ENCODE data around the gene DPYSL4.
"Not testable (repeated sequence)": the region's sequence is repeated elsewhere in the genome, so short reads cannot be mapped to it uniquely, and the experiment has no call there.

The DPYSL4 gene

DNA sequence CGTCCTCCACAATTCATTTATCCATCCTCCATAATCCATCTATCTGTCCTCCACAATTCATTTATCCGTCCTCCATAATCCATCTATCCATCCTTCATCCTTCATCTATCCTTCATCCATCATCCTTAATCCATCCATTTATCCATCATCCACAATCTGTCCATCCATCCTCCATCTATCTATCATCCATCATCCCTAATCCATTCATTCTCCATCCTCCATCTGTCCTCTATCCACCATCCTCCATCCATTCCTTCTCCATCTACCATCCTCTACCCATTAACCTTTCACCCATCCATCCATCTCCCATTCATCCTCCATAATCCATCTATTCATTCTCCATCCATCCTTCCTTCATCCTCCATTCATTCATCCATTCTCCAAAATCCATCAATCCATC, 36.0 kb upstream of the DPYSL4 start:
- no peak for ATAC-seq

DNA sequence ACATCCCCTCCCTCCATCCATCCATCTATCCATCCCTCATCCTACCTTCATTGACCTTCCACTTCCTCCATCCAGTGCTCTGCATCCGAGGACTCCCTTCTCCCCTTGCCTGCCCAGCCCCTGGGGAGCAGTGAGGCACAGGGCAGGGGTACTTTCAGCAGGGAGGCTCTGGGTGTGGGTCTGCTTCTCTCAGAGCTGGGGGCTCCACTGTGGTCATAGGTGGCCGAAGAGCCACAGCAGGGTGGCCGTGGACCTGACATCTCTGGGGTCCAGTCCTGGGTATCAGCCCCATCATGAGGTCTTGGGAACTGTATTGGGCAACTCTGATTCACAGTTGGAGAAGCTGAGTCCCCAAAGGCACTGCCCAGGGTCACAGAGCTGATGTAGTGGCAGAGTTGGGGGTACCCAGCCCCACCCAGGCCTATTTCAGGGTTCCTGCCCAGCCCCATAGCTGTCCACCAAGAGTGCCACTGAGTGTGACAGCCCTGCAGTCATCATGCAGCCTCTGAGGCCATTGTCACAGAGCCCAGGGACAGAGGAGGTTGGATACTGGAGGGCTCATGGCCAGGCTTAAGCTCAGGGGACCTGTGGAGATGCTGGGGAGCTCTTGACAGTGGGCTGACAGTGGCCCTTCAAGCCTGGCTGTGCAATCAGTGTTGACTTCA, 35.3 kb upstream of the DPYSL4 start:
- ATAC-seq: no peak

DNA sequence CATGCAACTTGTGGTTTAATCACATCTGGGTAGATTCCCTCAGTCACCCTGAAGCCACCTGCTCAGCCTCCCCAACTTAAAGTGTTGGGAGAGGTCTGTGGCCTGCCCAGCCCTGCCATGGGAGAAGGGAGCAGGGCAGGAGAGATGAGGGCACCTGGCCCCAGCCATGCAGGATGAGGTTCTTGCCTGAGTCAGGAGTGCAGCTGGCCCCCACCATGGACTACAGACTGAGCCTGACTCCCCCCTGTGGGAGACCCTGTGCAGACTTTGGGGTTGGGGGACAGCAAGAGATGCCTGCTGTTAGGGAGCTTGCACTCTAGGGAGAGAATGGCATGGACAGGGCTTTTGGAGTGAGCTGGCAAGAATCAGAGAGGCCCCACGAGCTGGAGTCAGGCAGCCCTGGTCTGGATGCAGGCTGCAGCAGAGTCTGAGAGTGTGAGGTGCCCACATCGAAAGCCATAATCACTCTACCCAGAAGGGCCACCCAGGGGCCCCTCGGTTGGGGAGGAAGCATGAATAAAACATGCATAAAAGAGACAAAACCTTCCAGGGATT, 34.7 kb upstream of the DPYSL4 start:
- ATAC-seq: no peak

DNA sequence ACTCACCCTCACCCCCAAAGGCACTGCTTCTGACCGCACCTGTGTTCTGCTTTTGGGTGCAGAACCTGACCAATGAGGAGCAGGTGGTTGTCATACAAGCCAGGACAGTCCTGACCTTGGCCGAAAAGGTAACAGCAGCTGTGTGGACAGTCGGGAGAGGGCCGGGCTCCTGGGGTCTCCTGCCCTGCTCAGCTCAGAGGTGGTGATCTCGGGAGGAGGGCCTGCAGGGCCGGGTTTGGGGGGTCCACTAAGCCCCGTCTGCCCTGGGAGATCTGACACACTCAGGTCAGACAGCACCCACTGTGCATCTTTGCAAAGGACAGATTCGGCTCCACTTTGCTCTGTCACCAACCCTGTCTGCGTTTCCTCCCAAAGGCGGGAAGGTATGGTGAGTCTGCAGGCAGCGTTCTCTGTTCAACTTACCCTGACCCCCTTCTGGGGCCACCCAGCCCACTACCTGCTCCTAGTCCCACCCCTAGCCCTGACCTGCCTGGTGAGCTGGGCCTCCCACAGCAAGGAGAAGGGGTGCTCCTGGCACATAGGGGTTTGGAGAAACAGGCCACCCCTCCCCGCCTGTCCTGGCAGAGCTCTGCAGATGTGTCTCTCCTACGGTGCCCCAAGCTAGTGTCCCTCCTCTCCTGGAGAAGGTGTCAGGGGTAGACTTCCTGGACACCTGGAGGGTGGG, 33.7 kb upstream of the DPYSL4 start:
- no peak for ATAC-seq

DNA sequence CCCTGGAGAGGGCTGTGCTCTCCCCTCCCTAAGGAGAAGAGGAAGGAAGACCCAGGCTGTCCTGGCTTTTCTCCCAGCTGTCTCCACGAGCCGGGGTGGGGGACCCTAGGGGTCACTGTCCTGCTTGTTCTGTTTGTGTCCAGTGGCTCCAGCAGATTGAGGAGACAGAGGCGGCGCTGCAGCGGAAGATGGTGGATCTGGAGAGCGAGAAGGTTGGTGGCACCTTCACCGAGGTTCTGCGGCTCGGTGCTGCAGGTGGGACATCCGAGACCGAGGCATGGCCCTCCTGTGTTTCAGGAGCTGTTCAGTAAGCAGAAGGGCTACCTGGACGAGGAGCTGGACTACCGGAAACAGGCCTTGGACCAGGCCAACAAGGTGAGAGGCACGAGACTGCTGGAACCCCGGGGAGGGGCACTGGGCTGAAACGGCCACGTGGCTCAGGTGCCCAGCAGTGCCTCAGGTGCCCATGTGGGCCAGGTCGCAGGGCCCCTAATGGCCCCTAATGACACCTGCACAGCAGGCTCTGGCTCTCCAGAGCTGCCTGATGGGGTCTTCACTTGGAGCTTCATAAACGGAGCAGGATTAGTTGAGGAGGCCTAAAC, 33.0 kb upstream of the DPYSL4 start:
- no peak for ATAC-seq

DNA sequence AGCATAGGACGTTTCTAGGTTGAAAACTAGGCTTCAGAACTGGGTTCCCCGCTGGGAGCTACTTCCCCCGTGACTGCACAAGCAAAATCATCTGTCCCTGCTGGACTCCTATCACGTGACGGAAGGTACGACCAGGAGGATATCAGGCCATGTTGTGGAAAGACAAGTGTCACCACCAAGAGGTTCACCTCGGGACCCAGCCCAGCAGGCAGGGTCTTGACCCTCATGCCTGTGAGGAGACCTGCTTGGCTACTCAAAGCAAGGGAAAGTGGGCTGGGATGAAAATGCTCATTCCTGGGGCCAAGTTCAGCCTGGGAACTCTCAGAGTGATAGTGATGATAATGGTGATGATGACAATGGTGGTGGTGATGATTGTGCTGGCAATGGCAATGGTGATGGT, 32.3 kb upstream of the DPYSL4 start:
- no peak for ATAC-seq

DNA sequence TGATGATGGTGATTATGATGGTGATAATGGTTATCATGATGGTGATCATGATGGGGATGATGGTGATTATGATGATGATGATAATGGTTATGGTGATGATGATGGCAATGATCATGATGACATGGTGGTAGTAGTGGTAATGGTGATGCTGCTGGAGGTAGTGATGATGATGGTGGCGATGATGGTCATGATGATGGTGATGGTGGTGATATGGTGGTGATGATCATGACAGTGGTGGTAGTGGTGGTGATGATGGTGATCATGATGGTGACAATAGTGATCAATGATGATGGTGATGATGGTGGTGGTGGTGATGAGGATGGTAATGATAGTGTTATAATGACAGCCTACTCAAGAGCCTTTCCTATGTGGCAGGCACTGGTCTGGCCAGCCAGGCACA, 31.8 kb upstream of the DPYSL4 start:
- ATAC-seq: no peak

DNA sequence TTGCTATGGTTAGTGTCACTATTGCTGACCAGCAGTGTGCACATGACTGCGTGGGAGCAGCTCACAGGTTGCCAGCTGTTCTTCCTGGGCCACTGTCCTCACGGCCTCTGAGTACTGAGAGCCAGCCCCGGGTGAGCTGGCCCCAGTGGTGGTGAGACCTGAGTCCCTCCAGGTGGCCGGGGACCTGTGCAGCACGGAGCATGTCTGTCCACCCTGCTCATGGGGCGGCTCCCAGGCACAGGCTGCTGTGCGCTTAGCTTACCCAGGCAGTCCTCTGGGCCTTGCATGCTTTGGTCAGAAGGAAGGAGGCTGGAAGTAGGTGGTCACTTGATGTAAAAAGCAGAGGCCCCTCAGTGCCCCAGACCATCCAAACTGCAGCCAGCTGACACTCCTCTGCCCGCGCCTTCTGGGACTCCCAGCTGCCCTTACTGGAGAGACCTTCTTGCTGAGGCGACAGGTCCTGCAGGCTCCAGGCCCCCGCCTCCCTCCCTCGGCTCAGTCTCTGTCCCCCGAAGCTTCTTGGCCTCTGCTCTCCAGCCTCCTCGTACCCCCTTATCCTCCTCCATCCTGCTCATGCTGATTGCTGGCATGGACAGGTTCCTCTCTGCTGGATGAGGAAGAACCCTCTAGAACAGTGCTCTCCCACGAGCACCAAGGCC, 30.9 kb upstream of the DPYSL4 start:
- no peak for ATAC-seq

DNA sequence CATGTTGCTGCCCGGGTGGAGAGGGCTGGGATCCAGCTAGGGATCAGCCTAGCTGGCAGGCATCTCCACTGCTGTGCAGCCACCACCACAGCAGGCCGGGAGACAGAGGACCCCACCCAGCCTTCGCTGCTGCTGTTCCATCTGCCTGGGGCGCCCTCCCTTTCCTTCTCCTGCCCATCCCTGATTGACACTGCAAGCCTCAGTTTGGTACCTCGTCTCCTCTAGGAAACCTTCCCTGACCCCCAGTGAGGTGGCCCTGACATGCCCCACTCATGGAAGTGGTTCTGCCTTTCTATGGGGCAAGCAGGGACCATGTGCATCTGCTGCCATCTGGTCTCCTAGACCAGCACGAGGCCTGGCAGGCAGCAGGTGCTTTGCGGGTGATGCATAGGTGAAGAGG, 30.4 kb upstream of the DPYSL4 start:
- no peak for ATAC-seq

DNA sequence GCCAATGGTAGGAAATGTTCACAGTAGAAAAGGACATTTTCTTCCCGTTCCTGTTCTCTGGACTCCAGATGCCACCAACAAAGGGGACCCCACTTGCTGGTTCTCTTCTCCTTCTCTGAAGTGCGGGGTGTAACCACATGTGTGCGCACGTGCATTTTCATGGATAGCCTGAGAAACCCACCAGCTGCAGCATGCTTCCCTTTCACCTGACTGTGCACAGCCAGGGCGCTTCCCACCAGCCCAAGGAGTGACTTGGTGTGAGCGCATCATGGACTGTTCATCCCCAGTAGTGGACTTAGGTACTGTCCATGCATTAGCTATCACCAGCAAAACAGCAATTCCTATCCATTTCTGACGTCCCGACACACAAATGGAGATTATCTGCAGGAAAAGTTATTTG, 29.6 kb upstream of the DPYSL4 start:
- ATAC-seq: no peak

DNA sequence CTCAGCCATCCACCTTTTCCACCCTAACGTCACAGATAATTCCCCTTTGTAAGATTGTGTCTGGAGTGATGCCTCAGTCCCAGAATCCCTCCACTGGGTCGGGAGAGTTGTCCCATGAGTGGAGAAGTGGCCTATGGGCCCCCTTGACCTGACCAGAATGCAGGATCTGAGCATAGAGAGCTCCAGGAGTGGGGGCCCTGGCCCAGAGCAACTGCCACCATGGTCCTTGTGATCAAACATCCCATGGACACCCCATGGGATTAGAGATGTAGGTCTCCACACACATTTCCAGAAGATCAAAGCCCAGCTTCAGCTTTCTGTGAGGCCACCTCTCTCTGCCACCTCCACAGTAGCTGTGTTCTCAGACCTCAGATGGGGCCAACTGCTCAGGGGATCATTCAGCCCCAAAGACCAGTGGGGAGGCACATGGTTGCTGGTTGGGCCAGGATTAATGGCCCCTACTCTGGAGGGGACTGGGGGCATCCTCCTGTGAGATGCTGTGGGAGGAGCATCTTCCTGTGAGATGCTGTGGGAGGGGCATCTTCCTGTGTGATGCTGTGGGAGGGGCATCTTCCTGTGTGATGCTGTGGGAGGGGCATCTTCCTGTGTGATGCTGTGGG, 28.5 kb upstream of the DPYSL4 start:
- no peak for ATAC-seq

DNA sequence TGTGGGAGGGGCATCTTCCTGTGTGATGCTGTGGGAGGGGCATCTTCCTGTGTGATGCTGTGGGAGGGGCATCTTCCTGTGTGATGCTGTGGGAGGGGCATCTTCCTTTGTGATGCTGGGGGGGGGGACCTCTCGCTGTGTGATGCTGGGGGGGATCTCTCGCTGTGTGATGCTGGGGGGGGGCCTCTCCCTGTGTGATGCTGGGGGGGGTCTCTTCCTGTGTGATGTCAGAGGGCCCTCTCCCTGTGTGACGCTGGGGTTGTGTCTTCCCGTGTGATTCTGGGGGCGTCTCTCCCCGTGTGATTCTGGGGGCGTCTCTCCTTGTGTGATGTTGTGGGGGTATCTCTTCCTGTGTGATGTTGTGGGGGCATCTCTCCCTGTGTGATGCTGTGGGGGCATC, 27.9 kb upstream of the DPYSL4 start:
- ATAC-seq: no peak

DNA sequence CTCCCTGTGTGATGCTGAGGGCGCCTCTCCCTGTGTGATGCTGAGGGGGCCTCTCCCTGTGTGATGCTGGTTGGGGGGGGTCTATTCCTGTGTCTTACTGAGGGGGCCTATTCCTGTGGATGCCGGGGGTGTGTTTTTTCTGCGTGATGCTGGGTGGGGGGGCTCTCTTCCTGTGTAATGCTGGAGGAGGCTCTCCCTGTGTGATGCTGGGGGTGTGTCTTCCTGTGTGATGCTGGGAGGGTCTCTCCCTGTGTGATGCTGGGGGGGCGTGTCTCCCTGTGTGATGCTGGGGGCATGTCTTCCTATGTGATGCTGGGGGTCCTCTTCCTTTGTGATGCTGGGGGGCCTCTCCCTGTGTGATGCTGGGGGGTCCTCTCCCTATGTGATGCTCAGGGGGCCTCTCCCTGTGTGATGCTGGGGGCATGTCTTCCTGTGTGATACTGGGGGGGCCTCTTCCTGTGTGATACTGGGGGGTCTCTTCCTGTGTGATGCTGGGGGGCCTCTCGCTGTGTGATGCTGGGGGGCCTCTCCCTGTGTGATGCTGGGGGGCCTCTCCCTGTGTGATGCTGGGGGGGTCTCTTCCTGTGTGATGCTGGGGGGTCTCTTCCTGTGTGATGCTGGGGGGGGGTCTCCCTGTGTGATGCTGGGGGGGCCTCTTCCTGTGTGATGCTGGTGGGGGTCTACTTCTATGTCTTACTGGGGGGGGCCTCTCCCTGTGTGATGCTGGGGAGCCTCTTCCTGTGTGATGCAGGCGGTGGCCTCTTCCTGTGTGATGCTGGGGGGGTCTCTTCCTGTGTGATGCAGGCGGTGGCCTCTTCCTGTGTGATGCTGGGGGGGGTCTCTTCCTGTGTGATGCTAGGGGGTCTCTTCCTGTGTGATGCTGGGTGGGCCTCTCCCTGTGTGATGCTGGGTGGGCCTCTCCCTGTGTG, 27.2 kb upstream of the DPYSL4 start:
- not testable (repeated sequence) for ATAC-seq

DNA sequence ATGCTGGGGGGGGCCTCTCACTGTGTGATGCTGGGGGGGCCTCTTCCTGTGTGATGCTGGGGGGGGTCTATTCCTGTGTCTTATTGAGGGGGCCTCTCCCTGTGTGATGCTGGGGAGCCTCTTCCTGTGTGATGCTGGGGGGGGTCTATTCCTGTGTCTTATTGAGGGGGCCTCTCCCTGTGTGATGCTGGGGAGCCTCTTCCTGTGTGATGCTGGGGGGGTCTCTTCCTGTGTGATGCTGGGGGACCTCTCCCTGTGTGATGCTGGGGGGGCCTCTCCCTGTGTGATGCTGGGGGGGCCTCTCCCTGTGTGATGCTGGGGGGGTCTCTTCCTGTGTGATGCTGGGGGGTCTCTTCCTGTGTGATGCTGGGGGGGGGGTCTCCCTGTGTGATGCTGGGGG, 26.5 kb upstream of the DPYSL4 start:
- not testable (repeated sequence) for ATAC-seq

DNA sequence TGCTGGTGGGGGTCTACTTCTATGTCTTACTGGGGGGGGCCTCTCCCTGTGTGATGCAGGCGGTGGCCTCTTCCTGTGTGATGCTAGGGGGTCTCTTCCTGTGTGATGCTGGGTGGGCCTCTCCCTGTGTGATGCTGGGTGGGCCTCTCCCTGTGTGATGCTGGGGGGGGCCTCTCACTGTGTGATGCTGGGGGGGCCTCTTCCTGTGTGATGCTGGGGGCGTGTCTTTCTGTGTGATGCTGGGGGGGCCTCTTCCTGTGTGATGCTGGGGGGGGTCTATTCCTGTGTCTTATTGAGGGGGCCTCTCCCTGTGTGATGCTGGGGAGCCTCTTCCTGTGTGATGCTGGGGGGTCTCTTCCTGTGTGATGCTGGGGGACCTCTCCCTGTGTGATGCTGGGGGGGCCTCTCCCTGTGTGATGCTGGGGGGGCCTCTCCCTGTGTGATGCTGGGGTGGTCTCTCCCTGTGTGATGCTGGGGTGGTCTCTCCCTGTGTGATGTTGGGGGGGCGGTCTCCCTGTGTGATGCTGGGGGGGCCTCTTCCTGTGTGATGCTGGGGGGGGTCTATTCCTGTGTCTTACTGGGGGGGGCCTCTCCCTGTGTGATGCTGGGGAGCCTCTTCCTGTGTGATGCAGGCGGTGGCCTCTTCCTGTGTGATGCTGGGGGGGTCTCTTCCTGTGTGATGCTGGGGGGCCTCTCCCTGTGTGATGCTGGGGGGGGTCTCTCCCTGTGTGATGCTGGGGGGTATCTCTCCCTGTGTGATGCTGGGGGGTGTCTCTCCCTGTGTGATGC, 25.7 kb upstream of the DPYSL4 start:
- not testable (repeated sequence) for ATAC-seq

DNA sequence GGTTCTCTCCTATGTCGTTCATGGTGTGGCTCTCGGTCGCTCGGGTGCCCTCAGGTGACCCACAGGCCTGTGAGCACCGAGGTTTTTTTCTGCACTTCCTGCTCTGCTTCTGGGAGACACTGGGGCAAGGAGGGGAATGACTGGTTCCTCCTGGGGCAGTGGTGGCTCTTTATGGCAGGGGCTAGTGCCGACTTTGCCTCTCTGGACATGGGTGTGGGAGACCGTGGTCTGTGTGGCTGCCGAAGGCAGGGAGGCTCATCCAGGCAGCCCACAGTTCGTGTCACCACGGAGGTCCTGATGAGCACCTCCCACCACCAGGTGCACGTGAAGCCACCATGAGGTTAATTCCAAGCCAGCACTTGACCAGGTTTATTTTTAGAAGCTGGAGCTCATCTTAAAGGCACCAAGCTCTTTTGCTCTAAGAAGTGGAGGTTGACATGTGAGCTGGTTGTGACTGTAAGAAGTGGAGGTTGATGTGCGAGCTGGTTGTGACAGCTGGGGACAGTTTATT, 24.7 kb upstream of the DPYSL4 start:
- ATAC-seq: peak in 1 of 2 donors; percentile 46

DNA sequence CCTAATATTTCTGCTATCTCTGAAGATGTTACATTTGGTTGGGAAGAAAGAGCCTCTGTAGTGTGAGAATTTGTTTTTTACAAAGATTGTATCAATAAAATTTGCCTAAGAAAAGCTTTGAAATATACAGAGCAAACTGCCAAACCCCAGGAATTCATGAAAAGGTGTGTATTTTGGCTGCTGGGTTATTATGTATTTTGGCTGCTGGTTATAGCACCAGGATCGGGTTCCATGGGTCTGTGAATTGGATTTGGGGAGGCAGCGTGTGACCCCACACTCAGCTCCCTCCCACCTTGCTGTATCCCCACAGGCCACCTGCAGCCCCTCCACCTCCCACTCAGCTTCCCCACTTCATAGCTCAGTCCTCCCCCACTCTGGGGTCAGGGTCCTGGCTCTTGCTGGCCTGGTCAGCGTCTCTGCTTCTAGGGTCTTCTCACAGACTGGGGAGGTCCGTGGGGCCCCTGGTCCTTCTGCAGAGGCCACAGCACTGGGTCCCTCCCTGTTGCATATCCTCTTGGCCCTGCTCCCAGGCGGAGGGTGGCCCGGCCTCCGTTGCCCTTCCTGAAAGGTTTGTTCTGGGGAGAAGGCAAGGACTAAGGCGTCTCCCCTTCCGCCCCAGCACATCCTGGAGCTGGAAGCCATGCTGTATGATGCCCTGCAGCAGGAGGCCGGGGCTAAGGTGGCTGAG, 24.0 kb upstream of the DPYSL4 start:
- no peak for ATAC-seq

DNA sequence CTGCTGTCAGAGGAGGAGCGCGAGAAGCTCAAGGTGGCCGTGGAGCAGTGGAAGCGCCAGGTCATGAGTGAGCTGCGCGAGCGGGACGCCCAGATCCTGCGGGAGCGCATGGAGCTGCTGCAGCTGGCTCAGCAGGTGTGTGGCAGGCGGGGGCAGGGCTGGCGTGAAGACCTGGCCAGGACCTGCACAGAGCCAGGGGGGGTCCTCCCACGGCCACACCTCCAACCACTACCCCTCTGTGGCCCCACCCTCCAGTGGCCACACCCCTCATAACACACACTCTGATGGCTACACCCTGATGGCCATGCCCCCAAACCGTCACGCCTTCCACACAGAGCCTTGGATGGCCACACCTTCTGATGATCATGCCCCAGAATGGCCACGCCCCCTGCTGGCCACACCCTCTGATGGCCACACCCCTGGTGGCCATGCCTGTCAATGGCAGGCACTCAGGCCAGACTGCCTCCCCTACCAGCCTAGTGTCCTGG, 23.4 kb upstream of the DPYSL4 start:
- no peak for ATAC-seq

DNA sequence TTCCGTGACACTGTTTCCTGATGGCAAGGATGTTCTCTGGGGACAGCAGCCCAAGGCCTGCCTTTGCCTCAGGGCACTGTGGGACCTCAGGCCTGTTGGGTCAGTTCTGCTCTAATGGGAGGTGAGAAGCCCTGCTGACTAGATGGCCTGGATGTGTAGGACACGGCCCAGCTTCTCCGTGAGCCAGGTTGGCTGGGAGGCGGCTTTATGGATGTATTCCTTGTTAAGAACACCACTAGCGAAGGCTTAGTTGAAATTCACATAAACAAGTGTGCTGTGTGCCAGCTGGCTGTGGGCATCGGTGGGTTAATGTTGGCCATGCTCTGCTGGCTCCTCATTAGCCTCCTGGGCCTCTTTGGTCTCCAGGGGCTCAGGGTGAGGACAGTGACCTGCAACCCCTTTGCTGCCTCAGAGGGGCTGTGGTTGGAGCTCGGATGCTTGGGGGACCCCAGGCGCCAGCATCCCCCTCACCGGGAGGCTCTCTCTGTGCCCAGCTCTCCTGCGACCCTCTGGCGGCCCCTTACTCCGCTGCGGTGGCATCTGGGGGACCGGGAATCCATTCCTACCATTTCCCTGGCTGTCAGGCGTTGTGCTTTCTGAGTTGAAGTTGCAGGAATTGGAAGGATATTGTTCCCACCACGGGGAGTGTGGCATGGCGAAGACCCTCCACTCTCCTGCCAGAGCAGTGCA, 22.8 kb upstream of the DPYSL4 start:
- ATAC-seq: no peak
